WERI-Rb-1 (cell line): ENCODE results near the gene SHISAL1.

Source experiments
- DNase-seq: peaks from one replicate; pipeline ENCODE4 v3.0.0-alpha.2; 2020
- H3K27ac ChIP-seq: fragments of 250-450 bp; sonication (Bioruptor Pico); 2 replicates; pipeline ENCODE4 v1.5.1; 2020; ENCODE audit warnings: mild to moderate bottlenecking, moderate library complexity
- H3K27me3 ChIP-seq: fragments of 250-450 bp; sonication (Bioruptor Pico); 2 replicates; pipeline ENCODE4 v1.5.1; 2021; ENCODE audit warnings: mild to moderate bottlenecking, low read depth, moderate library complexity; ENCODE audit not compliant: insufficient read depth, severe bottlenecking
- H3K36me3 ChIP-seq: fragments of 250-450 bp; sonication (Bioruptor Pico); 2 replicates; pipeline ENCODE4 v1.5.1; 2020; ENCODE audit warnings: mild to moderate bottlenecking, moderate library complexity
- H3K4me3 ChIP-seq: 2 replicates; pipeline ENCODE4 v1.5.1; 2011; ENCODE audit warnings: low read depth, mild to moderate bottlenecking, control low read depth, low read length
- H3K9me3 ChIP-seq: fragments of 250-450 bp; sonication (Bioruptor Pico); 2 replicates; pipeline ENCODE4 v1.5.1; 2021; ENCODE audit warnings: mild to moderate bottlenecking, moderate library complexity; ENCODE audit not compliant: severe bottlenecking
- CTCF ChIP-seq: IDR thresholded peaks from 2 replicates; pipeline ENCODE4 v1.5.1; 2011; ENCODE audit warnings: low read depth, mild to moderate bottlenecking, control low read depth, inconsistent platforms, low read length

SHISAL1 gene

DNA sequence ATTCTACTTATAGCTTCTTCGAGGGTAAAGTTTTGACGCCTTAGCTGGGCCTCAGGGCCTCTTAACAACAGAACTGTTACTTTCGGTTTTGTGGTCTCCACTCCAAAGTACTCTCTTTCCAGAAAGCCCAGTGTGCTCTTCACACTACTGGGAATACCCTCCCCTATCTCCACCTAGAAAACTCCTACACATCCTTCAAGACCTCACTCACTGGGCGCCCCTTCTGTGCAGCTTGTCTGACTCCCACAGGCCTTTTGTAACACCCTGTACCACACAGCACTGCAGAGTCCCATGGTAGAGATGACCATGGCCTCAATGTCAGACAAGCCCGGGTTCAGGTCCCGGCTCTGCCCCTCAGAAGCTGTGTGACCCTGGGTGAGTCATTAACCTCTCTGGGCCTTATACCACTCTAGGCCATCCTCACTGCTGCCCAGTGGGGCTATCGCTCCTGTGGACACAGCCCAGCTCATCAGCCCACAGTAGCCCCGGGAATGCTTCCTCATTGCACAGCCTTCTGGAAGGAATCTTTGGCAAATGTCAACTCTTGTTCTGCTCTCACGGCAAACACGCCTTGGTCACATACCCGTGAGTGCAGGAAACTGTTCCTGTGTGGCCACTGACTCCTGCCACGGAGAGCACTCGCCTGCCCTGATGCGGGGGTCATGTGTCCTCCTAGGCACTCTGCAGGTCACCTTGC is 51.4 kb downstream of the SHISAL1 start:
- no peak overlapping the region for H3K4me3 ChIP-seq
- H3K27me3 ChIP-seq, result no peaks in the 10 kb centered on the region
- no peak for TF ChIP-seq CTCF
- no peaks in the 10 kb centered on the region for H3K9me3 ChIP-seq
- no peak overlapping the region for H3K27ac ChIP-seq
- H3K36me3 ChIP-seq, result no peaks in the 10 kb centered on the region
- DNase-seq, result no peak

DNA sequence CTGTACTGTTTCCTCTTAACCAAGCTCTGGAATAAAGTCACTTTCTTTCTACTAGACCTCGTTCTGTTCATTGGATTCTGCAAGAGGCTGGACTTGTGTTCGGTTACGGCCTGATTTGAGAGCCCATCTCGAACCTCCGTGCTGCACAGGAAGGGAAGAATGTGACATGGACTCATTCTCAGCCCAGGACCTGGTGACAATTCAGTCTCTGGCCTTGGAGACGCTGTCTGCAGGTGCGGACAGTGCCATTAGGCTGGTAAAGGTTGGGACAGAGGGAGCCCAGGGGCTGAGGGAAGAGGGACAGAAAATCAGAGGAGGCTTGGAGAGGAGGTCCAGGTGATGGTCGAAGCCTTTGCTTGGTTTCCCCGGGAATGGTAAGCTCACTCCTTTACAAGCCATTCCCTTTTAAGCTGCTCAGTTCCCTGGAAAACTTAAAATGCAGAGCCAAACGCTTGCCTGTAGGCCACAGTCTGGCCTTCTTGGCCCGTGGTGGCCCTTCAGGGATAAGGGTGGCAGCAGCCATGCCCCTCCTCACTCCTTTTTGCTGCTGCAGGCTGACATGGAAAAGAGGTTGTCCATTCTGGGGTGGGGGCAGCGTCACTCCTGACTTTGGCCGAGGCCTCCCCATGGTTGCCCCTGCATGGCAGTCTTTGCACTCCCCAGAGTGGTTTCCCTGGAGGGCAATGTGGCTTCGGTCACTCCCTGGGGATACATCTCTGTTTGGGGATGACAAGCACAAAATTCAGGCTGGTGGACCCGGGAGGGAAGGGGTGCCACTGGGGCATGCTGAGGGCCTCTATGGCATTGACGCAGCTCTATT is 52.3 kb downstream of the SHISAL1 start:
- no peak overlapping the region for H3K4me3 ChIP-seq
- H3K27me3 ChIP-seq, result no peaks in the 10 kb centered on the region
- no peaks in the 10 kb centered on the region for H3K36me3 ChIP-seq
- no peak overlapping the region for H3K27ac ChIP-seq
- DNase-seq, result peak; percentile 0
- no peak for TF ChIP-seq CTCF
- no peaks in the 10 kb centered on the region for H3K9me3 ChIP-seq

DNA sequence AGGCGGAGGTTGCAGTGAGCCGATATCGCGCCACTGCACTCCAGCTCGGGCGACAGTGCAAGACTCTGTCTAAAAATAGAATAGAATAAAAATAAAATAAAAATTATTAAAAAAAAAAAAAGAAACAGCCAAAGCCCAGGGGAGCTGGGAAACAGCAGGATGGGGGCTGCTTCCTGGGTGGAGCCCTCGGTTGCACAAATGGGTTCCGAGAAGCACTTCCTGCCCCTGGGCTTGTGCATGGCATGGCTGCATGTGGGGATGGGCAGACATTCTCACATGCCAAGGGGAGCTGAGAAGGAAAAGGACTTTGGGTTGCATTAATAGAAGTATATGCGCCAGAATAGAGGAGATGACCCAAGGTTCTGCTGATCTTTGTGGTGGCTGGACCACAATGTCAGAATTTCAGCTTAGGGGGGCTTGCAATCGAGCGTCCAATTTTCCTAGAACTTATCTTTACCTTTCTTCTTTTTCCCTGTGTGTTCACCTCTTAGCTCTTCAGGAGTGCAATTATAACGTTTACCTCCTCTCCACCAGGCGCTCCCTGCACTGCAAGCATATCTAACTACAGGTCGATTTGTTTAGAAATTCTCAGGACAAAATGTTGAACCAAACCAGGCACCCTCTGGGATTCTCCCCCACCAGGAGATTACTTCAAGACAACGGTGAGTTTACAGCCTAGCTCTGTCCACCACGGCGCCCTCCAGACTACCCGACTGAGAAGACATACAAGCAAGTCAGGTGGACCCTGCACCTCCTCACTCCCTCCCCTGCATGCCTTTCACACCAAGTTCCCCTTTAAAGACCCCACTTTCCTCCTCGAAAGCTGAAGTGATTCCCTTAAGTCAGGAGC is 53.2 kb downstream of the SHISAL1 start:
- H3K27me3 ChIP-seq, result no peaks in the 10 kb centered on the region
- no peak overlapping the region for H3K27ac ChIP-seq
- H3K36me3 ChIP-seq, result no peaks in the 10 kb centered on the region
- peak; percentile 2 for DNase-seq
- TF ChIP-seq CTCF, result no peak
- no peak overlapping the region for H3K4me3 ChIP-seq
- no peaks in the 10 kb centered on the region for H3K9me3 ChIP-seq

GRCh38 chr22:44256556-44257485 is 55.9 kb downstream of the SHISAL1 start:
- DNase-seq, result no peak
- H3K4me3 ChIP-seq, result no peak overlapping the region
- H3K27me3 ChIP-seq, result no peaks in the 10 kb centered on the region
- no peaks in the 10 kb centered on the region for H3K36me3 ChIP-seq
- H3K9me3 ChIP-seq, result no peaks in the 10 kb centered on the region
- H3K27ac ChIP-seq, result no peak overlapping the region
- TF ChIP-seq CTCF, result no peak

- no peaks in the 10 kb centered on the region for H3K9me3 ChIP-seq
- no peaks in the 10 kb centered on the region for H3K36me3 ChIP-seq
- no peaks in the 10 kb centered on the region for H3K27me3 ChIP-seq
- no peak overlapping the region for H3K27ac ChIP-seq
- no peak for TF ChIP-seq CTCF
- no peak for DNase-seq
- H3K4me3 ChIP-seq, result no peak overlapping the region
Observed at GRCh38 chr22:44256085-44256484, 56.7 kb downstream of the SHISAL1 start.
